ENCODE results near the gene CFAP91. TPM values are rescaled to one million over a fixed set of nuclear protein-coding genes. Genes with fewer than 3 reads are reported as not detected.
A peak's percentile ranks its signal among the peaks of the same experiment; 100 is the strongest.

The CFAP91 gene
- total RNA-seq, 1 donor from 2014 or later: 12.9 TPM

GRCh38 chr3:119683421-119683820 lies 19.4 kb upstream of the CFAP91 start:
- CTCF ChIA-PET: no interaction called here
- H3K27ac Mint-ChIP-seq: no peak overlapping the region
- intact Hi-C loops (cut with micrococcal nuclease): loop anchor here (5.0 kb wide), 1 partner anchor 646 kb away; no protein-coding TSS in a partner anchor
- no peaks in the 10 kb centered on the region for H3K4me1 Mint-ChIP-seq
- no peaks in the 10 kb centered on the region for H3K9me3 Mint-ChIP-seq
- ATAC-seq (ENCODE audit: low read depth) (no peak), DNase-seq (no peak)
- H3K4me3 Mint-ChIP-seq: no peak overlapping the region
- no peak for TF ChIP-seq CTCF (IDR thresholded peaks at IDR 0.05)
- H3K36me3 Mint-ChIP-seq (ENCODE audit: low read depth): no peaks in the 10 kb centered on the region
- no peaks in the 10 kb centered on the region for H3K27me3 Mint-ChIP-seq
- POLR2A ChIA-PET: no interaction called here

GRCh38 chr3:119690043-119690656 lies 12.7 kb upstream of the CFAP91 start:
- no peaks in the 10 kb centered on the region for H3K27me3 Mint-ChIP-seq
- no peak for ATAC-seq (ENCODE audit: low read depth)
- H3K27ac Mint-ChIP-seq: no peak overlapping the region
- ChIA-PET POLR2A (interaction anchor here (0.8 kb wide), 1 partner anchor 192 kb away, joined by 9 read pairs; the partner anchor contains the start of gene TIMMDC1), CTCF (interaction anchor here (0.7 to 1.5 kb wide), 8 partner anchors 17 to 457 kb away, joined by 3 to 4 read pairs (median 3); partner anchors contain the start of genes B4GALT4 and CD80)
- H3K36me3 Mint-ChIP-seq (ENCODE audit: low read depth): no peaks in the 10 kb centered on the region
- no peaks in the 10 kb centered on the region for H3K9me3 Mint-ChIP-seq
- H3K4me1 Mint-ChIP-seq: no peaks in the 10 kb centered on the region
- no peak overlapping the region for H3K4me3 Mint-ChIP-seq
- no peak for DNase-seq
- no peak for TF ChIP-seq CTCF (IDR thresholded peaks at IDR 0.05)
- intact Hi-C loops (cut with micrococcal nuclease): no loop called here

DNA sequence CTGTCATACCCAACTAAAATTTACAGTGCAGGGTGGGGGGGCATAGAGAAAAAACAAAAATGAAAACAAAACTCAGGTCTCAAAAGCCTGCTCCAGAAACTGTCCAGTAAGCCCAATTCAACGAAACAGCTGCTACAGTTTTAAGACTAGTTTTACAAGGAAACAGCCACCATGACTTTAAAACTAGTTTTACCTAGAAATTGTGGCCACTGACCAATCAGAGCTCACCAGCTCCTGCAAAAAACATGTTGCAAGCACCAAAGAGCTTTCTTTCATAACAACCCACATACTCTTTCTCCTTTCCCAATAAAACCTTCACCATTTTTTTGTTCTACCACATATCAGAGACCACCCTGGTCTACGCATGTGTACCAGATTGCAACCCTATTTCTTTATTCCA lies 7.3 kb upstream of the CFAP91 start:
- POLR2A ChIA-PET: interaction anchor here (1.1 kb wide), 1 partner anchor 19 kb away, joined by 4 read pairs; the partner anchor contains the start of gene COX17
- Mint-ChIP-seq H3K27ac (no peak overlapping the region), H3K4me3 (no peak overlapping the region), H3K36me3 (ENCODE audit: low read depth) (no peaks in the 10 kb centered on the region), H3K4me1 (peaks cover 28% of the 10 kb centered on the region), H3K27me3 (no peaks in the 10 kb centered on the region), H3K9me3 (peaks cover under 1% of the 10 kb centered on the region)
- CTCF ChIA-PET: interaction anchor here (0.6 to 1.4 kb wide), 2 partner anchors 8 to 16 kb away, joined by 3 to 4 read pairs; no protein-coding TSS in a partner anchor
- ATAC-seq (ENCODE audit: low read depth) (no peak), DNase-seq (no peak)
- no peak for TF ChIP-seq CTCF (IDR thresholded peaks at IDR 0.05)
- intact Hi-C loops (cut with micrococcal nuclease): no loop called here

- H3K27ac Mint-ChIP-seq: peak overlapping the region; percentile 97
- intact Hi-C loops (cut with micrococcal nuclease): loop anchor here (1.0 kb wide), 1 partner anchor 16 kb away; no protein-coding TSS in a partner anchor
- no peaks in the 10 kb centered on the region for H3K27me3 Mint-ChIP-seq
- ATAC-seq (ENCODE audit: low read depth): peak; percentile 49
- no peak overlapping the region for H3K4me3 Mint-ChIP-seq
- no peak for DNase-seq
- POLR2A ChIA-PET: interaction anchor here (0.5 to 1.6 kb wide), 7 partner anchors 21 to 952 kb away, joined by 3 to 9 read pairs (median 4); partner anchors contain the start of genes ARHGAP31, B4GALT4, COX17 and POGLUT1
- no peak for TF ChIP-seq CTCF (IDR thresholded peaks at IDR 0.05)
- CTCF ChIA-PET: no interaction called here
- peaks cover 47% of the 10 kb centered on the region for H3K4me1 Mint-ChIP-seq
- peaks cover 5% of the 10 kb centered on the region for H3K9me3 Mint-ChIP-seq
- no peaks in the 10 kb centered on the region for H3K36me3 Mint-ChIP-seq (ENCODE audit: low read depth)
Measured at GRCh38 chr3:119697394-119697793, 5.4 kb upstream of the CFAP91 start.

DNA sequence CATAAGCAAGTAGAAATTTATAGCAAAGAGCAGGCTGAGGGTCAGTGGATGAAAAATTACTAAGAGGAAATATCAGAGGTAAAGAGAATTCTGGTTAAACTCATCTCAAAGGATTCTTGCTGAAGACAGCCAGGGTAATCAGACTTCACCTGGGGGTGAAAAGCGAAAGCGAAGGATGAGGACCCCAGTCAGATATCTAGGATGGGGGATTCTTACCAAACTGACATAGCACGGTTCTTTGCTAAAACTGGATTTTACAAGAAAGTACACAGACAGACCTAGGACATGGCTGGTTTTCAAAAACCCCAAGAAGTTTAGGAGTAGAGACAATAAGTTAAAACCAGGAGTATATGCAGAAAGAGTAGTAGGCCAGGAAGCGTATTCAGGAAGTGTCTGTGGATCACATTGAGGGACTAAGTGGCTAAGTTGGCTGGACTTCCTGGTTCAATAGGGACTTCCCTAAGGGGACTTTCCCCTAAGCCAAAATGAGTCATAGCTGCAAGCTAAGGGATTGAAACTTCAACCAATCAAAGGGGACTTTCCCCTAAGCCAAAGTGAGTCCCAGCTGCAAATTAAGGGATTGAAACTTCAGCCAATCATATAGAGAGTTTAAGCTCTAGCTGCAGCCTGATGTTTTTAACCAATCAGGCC lies 2.4 kb upstream of the CFAP91 start:
- DNase-seq (no peak), ATAC-seq (ENCODE audit: low read depth) (peak; percentile 26)
- intact Hi-C loops (cut with micrococcal nuclease): loop anchor here (1.0 to 5.0 kb wide), 8 partner anchors 23 to 1042 kb away; partner anchors contain the start of genes COX17, GTF2E1, LRRC58 and RABL3
- ChIA-PET POLR2A (interaction anchor here (0.9 to 1.9 kb wide), 6 partner anchors 23 to 406 kb away, joined by 3 to 9 read pairs (median 4); partner anchors contain the start of genes ADPRH, ARHGAP31, COX17 and TMEM39A), CTCF (no interaction called here)
- no peaks in the 10 kb centered on the region for H3K36me3 Mint-ChIP-seq (ENCODE audit: low read depth)
- no peak for TF ChIP-seq CTCF (IDR thresholded peaks at IDR 0.05)
- peaks cover 5% of the 10 kb centered on the region for H3K9me3 Mint-ChIP-seq
- no peaks in the 10 kb centered on the region for H3K27me3 Mint-ChIP-seq
- H3K4me3 Mint-ChIP-seq: peak overlapping the region; percentile 50
- H3K4me1 Mint-ChIP-seq: peaks cover 62% of the 10 kb centered on the region
- peak overlapping the region; percentile 97 for H3K27ac Mint-ChIP-seq
